ENCODE data around the gene RRP8.
A peak's percentile ranks its signal among the peaks of the same experiment; 100 is the strongest.

RRP8 gene

DNA sequence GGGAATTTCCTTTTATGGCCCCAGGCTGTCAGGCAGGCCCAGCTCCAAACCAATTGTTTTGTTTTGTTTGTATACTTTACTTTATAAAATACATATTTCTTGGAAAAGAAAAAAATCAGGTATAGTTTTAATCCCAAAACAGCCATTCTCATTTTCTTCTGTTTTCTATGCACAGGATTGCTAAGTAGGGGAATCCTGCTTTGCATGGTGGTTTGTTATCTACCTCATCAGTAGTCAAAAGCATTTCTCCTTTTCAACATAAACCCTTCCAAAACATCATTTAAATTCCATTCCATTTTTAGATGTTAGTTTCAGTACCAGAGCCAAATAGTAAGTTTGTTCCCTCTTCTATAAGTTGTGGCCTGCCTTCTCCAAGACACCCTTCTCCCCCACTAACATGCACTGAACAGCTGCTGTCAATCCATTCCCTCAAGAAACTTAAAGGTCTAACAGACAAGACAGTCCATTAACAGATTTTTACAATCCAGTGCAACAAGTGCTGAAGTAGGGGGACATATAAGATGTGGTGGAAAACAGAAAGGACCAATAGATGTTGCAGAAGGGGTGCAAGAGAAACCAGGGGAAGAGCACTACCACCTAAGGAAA lies 3.9 kb upstream of the RRP8 start:
- DNase-seq (ENCODE audit: low read depth), result no peak
- TF ChIP-seq, protein P1, sequence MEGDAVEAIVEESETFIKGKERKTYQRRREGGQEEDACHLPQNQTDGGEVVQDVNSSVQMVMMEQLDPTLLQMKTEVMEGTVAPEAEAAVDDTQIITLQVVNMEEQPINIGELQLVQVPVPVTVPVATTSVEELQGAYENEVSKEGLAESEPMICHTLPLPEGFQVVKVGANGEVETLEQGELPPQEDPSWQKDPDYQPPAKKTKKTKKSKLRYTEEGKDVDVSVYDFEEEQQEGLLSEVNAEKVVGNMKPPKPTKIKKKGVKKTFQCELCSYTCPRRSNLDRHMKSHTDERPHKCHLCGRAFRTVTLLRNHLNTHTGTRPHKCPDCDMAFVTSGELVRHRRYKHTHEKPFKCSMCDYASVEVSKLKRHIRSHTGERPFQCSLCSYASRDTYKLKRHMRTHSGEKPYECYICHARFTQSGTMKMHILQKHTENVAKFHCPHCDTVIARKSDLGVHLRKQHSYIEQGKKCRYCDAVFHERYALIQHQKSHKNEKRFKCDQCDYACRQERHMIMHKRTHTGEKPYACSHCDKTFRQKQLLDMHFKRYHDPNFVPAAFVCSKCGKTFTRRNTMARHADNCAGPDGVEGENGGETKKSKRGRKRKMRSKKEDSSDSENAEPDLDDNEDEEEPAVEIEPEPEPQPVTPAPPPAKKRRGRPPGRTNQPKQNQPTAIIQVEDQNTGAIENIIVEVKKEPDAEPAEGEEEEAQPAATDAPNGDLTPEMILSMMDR (IDR thresholded peaks at IDR 0.05; ENCODE audit: low read depth, low read length, missing control alignments), result no peak
- H3K4me3 ChIP-seq (ENCODE audit: low read depth, low read length), result no peak overlapping the region

DNA sequence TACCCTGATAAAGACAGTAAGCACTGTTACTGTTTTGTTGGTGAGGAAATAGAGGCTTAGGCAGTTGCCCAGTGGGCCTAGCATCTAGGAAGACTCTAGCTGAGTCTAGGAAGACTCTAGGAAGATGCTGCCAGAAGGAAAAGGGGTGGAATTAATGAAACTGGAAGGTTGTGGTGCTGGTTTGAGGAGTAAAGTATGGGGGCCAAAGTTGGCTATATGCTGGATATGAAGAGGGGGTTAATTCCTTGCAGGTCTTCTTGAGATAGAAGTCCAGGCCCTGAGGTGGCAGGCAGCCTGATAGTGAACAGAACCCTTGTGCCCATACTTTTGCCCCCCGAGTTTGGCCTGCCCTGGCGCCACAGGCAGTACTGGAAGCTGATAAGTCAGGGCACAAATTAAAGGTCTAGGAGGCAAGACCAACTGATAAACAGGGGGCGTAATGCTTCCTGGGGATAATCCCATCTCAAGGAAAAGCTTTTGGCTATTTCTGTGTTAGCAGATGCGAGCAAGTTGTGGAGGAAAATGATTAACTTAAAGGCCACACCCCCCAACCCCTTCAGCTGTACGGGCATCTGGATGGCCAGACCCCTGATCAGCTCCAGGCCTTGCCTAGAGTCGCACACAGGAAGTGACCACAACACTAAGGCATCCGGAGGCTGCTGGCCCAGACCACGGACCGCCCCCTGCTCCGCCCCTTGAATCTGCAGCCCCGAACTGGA lies 3.2 kb upstream of the RRP8 start:
- DNase-seq (ENCODE audit: low read depth), result peak; percentile 54
- H3K4me3 ChIP-seq (ENCODE audit: low read depth, low read length), result peak overlapping the region; percentile 7; the same call in 1 of the 2 replicates
- TF ChIP-seq, protein P1 (IDR thresholded peaks at IDR 0.05; ENCODE audit: low read depth, low read length, missing control alignments), result no peak

DNA sequence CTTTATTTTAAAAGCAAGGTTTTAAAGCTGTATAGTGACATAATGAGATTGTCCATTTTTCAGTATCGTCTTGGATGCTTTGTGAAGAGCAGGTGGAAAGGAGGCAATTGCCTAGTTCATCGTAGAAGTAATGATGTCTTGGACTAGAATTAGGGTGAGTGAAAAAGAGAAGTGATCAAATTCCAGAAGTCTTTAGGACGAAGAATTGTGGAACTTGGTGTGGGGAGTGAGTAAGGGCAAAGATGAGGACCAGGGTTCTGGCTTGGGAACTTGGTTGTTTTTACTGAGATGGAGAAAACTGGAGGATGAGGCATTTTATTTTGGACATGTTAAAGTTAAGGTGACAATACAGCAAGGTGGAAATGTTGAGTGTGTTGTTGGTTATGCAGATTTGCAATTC lies 1.4 kb upstream of the RRP8 start:
- peak overlapping the region; percentile 64 for H3K4me3 ChIP-seq (ENCODE audit: low read depth, low read length)
- no peak for DNase-seq (ENCODE audit: low read depth)
- TF ChIP-seq, protein P1 (IDR thresholded peaks at IDR 0.05; ENCODE audit: low read depth, low read length, missing control alignments), result no peak

DNA sequence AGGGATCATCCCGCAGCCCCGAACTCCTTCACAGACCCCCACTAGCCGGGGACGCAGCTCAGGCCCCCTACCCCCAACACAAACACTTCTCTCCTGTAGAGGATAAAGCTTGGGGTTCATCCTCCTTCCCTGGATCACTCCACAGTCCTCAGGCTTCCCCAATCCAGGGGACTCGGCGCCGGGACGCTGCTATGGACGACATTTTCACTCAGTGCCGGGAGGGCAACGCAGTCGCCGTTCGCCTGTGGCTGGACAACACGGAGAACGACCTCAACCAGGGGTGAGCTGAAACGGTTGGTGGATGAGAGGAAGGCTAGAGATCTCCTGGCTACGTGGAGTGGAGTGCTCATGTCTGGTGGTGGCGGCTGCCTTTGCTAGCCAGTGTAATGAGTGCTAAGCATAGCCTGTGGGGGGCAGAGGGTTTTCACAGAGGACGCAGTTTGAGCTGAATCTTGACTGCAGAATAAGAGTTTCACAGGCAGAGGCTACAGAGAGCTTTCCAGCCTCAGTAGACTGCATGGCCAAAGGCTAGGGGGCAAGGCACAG lies 738 bp upstream of the RRP8 start:
- no peak for DNase-seq (ENCODE audit: low read depth)
- peak overlapping the region; percentile 64 for H3K4me3 ChIP-seq (ENCODE audit: low read depth, low read length)
- TF ChIP-seq, protein P1 (IDR thresholded peaks at IDR 0.05; ENCODE audit: low read depth, low read length, missing control alignments), result peak; percentile 29

DNA sequence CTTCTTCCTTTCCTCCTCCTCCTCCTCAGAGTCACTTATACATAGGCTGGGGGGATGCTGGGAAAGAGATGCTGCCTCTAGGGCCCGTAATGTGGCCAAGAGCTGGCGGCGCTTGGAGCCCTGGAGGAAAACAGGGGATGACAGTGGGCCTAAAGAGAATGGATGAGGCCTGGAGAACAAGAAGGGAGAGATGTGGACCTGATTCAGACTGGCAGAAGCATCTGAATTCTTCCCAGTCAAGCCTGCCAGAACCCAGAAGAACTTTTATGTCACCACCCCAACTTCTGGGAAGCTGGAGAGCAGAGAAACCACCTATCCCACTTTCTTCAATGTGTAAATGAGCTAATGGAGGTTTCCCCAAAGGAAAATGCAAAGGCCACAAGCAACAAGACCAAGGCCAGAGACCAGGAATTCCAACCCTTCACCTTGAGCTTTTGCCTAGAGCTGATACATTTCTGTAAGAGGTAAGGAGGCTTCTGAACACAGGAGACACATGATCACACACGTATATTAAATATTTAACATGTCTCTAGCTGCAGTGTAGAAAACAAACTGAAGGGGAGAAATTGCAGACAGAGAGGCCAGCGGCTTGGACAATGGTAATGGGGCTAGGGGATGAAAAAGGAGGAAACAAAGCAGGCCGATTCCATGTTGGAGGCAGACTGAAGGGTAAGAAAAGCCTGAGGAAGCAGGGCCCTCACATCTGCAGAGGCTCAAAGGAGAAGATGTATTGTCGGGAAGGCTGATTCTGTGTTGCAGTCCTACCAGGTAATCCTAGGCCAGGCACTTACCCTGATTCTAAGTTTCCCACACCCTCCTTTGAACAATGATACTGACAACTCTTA lies 1.1 kb downstream of the RRP8 start:
- TF ChIP-seq, protein P1 (IDR thresholded peaks at IDR 0.05; ENCODE audit: low read depth, low read length, missing control alignments), result no peak
- peak overlapping the region; percentile 64 for H3K4me3 ChIP-seq (ENCODE audit: low read depth, low read length)
- no peak for DNase-seq (ENCODE audit: low read depth)

DNA sequence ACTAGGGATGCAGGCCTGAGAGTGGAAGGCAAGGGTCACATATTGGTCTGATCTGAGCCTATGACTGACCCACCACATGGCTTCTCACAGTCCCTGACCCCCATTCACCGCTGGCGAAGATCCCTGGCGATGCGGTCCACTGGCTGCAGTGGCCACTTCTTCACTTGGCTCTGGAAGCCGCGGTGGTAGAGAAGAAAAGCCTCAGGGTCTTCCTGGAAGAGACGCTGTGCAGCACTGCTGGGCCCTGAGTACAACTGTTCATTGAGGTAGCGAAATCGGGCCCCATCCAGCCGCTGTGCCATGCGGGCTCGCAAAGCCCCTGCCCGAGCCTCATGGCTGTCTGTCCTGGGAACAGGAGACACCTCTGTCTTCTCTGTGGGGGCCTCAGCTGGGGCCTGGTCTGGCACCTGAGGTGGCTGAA lies 2.4 kb downstream of the RRP8 start:
- TF ChIP-seq, protein P1 (IDR thresholded peaks at IDR 0.05; ENCODE audit: low read depth, low read length, missing control alignments), result no peak
- no peak for DNase-seq (ENCODE audit: low read depth)
- no peak overlapping the region for H3K4me3 ChIP-seq (ENCODE audit: low read depth, low read length)

Measured in GM12864 (cell line).